ENCODE data around the gene MRNIP.
A peak's percentile ranks its signal among the peaks of the same experiment; 100 is the strongest.

MRNIP gene

DNA sequence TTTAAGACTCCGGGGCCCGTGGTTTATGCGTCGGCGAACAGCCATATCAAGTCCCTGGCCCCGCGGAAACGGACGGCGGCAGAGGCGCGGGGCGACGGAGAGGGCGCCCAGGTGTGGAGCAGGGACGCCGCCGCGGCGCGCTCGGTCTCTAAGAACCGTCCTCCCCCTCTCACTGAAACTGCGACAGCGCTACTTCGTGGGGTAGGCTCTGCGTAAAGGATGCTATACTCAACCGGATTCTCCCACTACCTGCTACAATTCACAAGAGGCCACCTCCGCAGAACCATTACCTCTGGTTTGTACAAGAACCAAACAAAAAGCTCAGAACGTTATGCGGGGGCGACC, 404 bp downstream of the MRNIP start:
- DNase-seq: peak in 1 of 2 donors; percentile 38
- intact Hi-C loops (cut with DNase I; ENCODE audit: low total_unique reads): loop anchor here (5.0 kb wide), 4 partner anchors 36 to 161 kb away; partner anchors contain the start of genes CANX and SQSTM1

GRCh38 chr5:179854356-179854755, 4.3 kb downstream of the MRNIP start:
- Histone ChIP-seq H3K27me3 (no peaks in the 10 kb centered on the region), H3K27ac (peak overlapping the region; percentile 43 to 66), H3K9me3 (no peaks in the 10 kb centered on the region), H3K4me1 (peaks cover 0 to 37% (median 12%) of the 10 kb centered on the region in 4 donors), H3K36me3 (peaks cover 40 to 44% (median 40%) of the 10 kb centered on the region in 3 donors), H3K4me3 (no peak overlapping the region)
- no peak for DNase-seq
- intact Hi-C loops (cut with DNase I; ENCODE audit: low total_unique reads): no loop called here
- no peak for TF ChIP-seq CTCF (IDR thresholded peaks at IDR 0.05)

More for the DNA sequence above, 404 bp downstream of the MRNIP start:
- H3K27ac ChIP-seq: peak overlapping the region; percentile 91 to 95
- peaks cover 12 to 18% (median 18%) of the 10 kb centered on the region in 3 donors for H3K36me3 ChIP-seq
- no peaks in the 10 kb centered on the region for H3K27me3 ChIP-seq
- peak overlapping the region; percentile 88 to 93 for H3K4me3 ChIP-seq
- no peaks in the 10 kb centered on the region for H3K9me3 ChIP-seq
- TF ChIP-seq CTCF (IDR thresholded peaks at IDR 0.05): no peak
- H3K4me1 ChIP-seq: peaks cover 0 to 44% (median 18%) of the 10 kb centered on the region in 4 donors

DNA sequence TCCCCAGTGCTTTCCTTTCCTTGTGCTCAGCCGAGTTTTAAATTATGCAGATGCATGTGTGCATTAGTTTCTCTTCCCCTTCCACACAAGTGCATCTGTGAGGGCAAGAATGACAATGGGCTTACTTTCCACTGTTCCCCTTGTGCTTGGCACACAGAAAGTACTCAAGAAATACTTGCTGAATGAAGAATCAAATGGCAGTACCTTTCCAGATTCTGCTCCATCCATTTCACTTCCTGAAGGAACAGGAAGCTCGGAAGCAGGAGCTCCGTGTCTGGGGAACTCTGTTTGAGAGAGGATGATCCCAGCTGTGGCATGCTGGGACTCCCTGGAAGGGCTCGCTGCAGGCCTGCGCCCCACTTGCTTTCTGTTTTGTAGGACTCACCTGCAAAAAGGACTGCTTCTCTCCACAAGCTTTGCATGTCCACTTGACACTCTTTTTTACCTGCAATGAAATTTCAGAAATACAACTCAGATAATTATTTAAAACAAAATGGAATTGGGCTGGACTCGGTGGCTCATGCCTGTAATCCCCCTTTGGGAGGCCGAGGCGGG, 5.5 kb downstream of the MRNIP start:
- Histone ChIP-seq H3K36me3 (peaks cover 53 to 57% (median 53%) of the 10 kb centered on the region in 3 donors), H3K27me3 (no peaks in the 10 kb centered on the region), H3K9me3 (no peaks in the 10 kb centered on the region), H3K4me3 (no peak overlapping the region), H3K27ac (peak overlapping the region in 1 of 2 donors; percentile 66), H3K4me1 (peaks cover 0 to 34% (median 11%) of the 10 kb centered on the region in 4 donors)
- no peak for TF ChIP-seq CTCF (IDR thresholded peaks at IDR 0.05)
- no peak for DNase-seq
- intact Hi-C loops (cut with DNase I; ENCODE audit: low total_unique reads): no loop called here

DNA sequence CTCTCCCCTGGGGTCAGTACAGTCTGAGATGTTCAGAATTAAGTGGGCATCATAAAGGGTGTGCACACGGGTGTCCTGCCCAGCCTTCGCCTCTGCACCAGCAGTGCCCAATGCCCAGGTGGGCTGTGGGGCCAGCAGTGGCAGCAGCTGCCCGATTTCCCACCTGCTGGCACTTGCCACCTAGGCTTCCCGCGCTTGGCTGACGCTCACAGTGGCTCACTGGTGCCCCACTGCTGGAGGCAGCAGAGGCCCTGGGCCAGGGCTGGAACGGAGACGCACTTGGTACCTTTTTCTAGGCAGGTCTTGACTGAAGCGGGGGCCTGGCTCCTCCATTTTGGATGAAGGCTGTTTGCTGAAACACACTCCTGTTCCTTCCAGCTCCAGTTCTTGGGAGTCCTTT, 17.0 kb downstream of the MRNIP start:
- intact Hi-C loops (cut with DNase I; ENCODE audit: low total_unique reads): no loop called here
- Histone ChIP-seq H3K27ac (no peak overlapping the region), H3K36me3 (peaks cover 57 to 93% (median 70%) of the 10 kb centered on the region in 3 donors), H3K27me3 (no peaks in the 10 kb centered on the region), H3K9me3 (peaks cover 0 to 9% (median 0%) of the 10 kb centered on the region in 3 donors), H3K4me1 (no peaks in the 10 kb centered on the region), H3K4me3 (no peak overlapping the region)
- TF ChIP-seq CTCF (IDR thresholded peaks at IDR 0.05): no peak
- DNase-seq: no peak

DNA sequence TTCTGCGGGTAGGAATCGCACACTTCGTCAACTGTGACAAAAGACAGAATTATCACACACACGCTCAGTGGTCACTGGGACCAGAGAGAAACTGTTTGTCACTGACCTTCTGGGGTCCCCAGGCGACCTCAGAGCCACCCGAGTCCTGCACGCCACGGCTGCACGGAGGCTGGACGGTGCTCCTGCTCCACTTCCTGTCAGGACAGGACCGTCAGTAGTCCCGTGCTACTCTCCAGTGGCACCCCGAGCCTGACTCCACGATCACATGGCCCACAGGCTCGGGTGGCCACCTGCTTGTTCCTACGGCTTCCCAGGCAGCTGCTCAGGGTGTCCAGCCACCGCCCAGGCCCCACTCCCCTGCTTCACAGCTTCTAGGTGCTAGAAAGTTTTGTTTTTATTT, 17.9 kb downstream of the MRNIP start:
- Histone ChIP-seq H3K9me3 (peaks cover 0 to 9% (median 0%) of the 10 kb centered on the region in 3 donors), H3K27ac (no peak overlapping the region), H3K4me1 (no peaks in the 10 kb centered on the region), H3K27me3 (no peaks in the 10 kb centered on the region), H3K4me3 (no peak overlapping the region), H3K36me3 (peaks cover 57 to 93% (median 70%) of the 10 kb centered on the region in 3 donors)
- DNase-seq: no peak
- TF ChIP-seq CTCF (IDR thresholded peaks at IDR 0.05): no peak
- intact Hi-C loops (cut with DNase I; ENCODE audit: low total_unique reads): no loop called here
